ENCODE measurements around the gene KIAA1217. TPM values are rescaled to one million over a fixed set of nuclear protein-coding genes. Genes with fewer than 3 reads are reported as not detected.
"Not testable (repeated sequence)": the region's sequence is repeated elsewhere in the genome, so short reads cannot be mapped to it uniquely, and the experiment has no call there.

Gene KIAA1217
- total RNA-seq, 1 donor from 2014 or later = 13.2 TPM

DNA sequence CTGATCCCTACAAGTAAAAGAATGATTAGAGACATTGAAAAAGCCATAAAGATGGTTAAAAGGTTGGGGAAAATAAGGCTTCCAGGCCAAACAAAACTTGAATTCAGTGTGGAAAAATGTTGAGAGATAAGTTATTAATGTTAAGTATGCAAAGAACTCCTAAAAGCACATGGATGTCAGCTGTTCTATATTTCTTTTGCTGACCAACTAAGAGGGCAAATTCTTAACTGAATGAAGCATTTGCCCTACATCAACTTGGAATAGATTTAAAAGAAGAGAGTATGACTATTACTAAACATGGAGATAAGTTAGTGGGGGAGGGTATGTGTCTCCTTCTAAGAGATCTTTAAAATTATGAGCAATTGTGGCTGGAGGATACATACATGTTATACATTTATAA lies 124.8 kb downstream of the KIAA1217 start:
- no peak for DNase-seq (ENCODE audit: low read depth)

GRCh38 chr10:24334279-24334939 lies 125.5 kb downstream of the KIAA1217 start:
- no peak for DNase-seq (ENCODE audit: low read depth)

DNA sequence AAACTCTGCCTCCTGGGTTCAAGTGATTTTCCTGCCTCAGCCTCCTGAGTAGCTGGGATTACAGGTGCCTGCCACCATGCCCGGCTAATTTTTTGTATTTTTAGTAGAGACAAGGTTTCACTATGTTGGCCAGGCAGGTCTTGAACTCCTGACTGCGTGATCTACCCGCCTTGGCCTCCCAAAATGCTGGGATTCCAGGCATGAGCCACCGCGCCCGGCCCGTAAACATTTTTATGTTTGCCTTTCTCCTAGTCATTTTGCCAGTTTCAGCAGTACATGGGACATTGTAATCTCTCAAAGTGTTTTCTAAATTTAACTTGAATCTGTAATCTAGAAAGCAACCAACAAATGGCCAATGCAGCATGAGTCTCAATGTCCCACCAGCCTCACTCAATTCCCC lies 128.8 kb downstream of the KIAA1217 start:
- DNase-seq (ENCODE audit: low read depth) = not testable (repeated sequence)

DNA sequence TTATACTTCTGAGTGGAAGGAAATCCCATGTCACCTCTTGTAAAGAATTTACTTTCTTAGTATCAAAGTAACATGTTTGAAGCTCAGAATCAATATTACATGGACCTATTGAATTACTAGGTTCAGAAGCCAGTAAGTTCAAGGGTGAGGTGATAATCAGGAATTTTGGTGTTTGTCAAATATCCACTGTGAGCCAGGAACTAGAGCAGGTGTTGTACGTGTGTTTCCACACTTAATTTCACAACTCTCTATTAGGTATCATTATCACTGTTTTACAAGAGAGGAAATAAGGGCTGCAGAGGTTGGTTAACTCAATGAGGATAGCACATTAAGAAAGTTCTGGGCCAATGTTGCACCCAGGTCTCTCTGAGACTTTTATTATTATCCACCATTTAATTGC lies 130.4 kb downstream of the KIAA1217 start:
- DNase-seq (ENCODE audit: low read depth) = no peak

DNA sequence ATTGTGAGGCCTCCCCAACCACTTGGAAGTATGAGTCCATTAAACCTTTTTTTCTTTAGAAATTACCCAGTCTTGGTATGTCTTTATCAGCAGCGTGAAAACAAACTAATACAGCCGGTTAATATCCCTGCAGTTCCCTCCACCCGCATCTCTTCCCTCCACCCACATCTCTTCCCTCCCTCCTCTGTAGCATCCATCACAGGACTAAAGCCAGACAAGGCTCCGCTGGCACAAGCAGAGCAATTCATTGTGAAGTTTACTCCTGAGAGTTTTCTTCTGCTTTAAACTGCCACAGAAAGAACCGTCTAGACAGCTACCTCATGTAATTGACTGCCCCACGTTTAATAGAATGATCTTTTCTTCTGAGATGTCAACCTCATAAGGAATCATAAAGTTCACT lies 131.5 kb downstream of the KIAA1217 start:
- no peak for DNase-seq (ENCODE audit: low read depth)

GRCh38 chr10:24340883-24341282 lies 131.9 kb downstream of the KIAA1217 start:
- no peak for DNase-seq (ENCODE audit: low read depth)

GRCh38 chr10:24341371-24341770 lies 132.4 kb downstream of the KIAA1217 start:
- no peak for DNase-seq (ENCODE audit: low read depth)

GRCh38 chr10:24341897-24342296 lies 133.0 kb downstream of the KIAA1217 start:
- no peak for DNase-seq (ENCODE audit: low read depth)

GRCh38 chr10:24343686-24344085 lies 134.7 kb downstream of the KIAA1217 start:
- DNase-seq (ENCODE audit: low read depth) = peak; percentile 5

DNA sequence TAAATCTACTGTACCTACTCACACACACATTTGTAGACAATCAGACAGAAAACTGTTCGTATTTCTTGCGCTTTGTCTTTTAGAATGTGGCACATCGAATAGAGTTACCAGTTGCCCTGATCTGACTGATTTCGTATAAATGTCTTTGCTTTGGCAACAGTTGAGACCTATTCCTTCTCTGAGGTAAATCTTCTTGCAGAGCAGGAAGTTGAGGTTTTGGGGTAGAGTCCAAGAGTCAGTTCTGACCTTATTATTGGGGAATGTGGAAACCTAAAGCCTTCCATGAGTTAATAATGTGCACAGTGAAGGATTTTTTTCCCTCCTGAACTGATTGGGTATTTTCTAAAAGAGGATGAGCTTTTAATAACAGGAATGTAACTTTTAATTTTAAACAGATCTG lies 135.3 kb downstream of the KIAA1217 start:
- peak; percentile 68 for DNase-seq (ENCODE audit: low read depth)

DNA sequence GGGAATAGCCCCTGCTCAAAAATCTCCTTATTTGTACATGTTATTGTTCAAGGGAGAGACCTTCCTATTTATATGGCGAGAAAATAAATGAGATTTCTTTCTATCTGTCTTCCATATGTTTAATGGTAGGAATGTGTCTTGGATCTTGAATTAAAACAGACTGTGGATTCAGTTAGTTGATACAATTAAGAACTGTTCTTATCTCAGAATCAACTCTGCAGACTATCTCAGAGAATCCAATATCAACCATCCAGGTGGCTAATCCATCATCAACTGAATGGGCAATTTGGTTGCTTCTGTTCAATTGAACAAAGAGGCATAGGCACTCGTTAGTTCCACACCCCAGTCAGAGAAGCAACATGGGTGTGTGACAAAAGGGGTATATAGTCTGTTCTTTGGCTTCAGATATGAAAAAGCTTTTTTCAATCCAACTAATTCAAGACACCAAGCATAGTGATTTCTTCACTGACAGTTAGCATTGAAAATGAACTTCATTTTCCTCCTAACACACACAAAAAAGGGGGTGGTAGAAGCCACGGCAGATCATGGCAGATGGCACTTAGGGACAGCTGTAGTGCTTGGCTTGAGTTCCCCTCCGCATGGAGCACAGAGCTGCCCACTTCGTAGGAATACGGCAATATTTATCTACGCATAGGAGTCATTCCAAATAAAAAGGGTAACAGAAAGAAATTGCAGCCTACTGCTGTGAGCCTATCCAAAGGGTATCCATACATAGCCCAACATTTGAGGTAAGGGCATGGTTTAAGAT lies 135.9 kb downstream of the KIAA1217 start:
- DNase-seq (ENCODE audit: low read depth) = peak; percentile 8

DNA sequence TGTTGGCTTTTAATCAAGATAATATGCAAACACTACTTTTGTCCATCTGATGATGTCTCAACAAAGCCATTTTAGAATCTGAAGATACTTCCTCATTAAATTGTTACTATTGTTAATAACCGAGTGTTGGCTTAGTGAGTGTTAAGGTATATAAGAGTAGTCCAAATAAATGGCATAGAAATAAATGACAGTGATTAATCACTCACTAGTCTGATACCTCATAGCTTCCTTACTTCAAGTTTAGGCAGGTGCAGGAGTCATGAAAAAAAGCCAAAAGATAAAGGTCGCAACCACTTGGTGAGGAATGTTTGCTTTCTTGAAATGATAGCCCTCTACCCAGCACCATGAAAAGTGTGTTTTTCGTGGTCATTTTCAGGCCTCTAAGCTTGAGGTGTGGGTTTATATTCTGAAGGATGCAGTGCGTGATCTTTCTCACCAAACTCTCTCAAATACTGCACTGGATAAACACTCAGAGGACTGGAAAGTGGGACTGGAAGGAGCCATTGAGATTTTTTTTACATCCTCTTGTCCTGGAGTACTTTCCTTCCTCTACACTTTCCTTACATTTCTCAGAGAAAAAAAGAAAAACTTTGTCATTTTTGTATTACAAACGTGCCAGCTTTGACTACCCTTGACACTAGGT lies 138.1 kb downstream of the KIAA1217 start:
- DNase-seq (ENCODE audit: low read depth) = no peak

- no peak for DNase-seq (ENCODE audit: low read depth)
Measured at GRCh38 chr10:24349379-24350001, 140.6 kb downstream of the KIAA1217 start.

DNA sequence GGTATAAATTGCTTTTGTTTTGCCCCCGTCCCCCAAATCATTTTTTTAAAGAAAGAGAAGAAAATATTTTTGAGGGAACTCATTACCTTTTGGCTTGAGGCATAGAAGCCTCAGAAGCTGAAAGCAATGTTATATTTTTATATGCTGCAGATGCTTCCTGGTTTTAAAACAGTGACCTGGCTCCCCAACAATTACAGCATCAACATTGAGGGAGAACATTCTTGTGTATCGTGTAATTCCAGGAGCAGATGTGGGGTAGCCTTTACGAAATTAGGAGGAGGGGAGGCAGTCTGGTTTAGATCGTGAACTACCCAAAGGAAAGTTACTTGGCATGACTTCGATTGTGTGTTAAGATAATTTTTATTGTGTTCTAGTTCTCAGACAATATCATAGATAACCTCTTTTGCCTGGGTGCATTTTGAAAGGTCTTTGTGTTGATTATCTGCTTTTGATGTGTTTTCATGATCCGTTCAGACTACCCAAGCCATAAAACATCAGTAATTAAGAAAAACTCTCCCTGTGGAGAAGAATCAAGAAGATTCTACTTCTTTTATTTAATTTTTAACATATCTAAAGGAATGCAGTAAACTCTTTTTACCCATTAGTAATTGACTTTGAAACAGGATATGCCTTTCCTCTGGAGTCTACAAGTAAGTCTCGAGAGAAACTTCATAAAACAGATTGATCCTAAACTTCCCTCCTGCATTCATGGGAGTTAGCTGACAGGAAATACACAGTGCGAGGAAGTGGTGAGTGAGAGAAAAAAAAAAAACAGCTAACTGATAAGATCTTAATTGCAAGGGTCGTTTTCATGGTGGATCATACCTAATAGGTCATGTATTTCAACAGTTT lies 141.4 kb downstream of the KIAA1217 start:
- no peak for DNase-seq (ENCODE audit: low read depth)

GRCh38 chr10:24350922-24351225 lies 141.9 kb downstream of the KIAA1217 start:
- DNase-seq (ENCODE audit: low read depth) = not testable (repeated sequence)

DNA sequence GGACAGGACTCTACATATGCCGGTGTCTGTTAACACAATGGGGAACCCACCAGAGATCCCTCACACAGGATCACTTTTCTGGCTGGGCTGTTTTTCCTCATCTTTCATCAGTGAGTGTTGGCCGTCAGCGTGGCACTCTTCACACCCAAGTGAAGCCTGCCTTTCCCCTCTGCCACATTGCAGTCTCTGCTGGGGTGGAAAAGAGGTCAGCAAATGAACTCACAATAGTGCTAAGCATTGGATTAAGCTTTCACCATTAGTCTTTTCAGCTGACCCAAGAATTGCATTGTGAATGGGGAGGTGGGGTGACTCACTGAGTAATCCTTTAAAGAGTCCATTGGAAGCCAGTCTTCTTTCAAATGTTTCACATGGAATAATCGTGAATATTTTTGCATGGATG lies 143.0 kb downstream of the KIAA1217 start:
- no peak for DNase-seq (ENCODE audit: low read depth)

DNA sequence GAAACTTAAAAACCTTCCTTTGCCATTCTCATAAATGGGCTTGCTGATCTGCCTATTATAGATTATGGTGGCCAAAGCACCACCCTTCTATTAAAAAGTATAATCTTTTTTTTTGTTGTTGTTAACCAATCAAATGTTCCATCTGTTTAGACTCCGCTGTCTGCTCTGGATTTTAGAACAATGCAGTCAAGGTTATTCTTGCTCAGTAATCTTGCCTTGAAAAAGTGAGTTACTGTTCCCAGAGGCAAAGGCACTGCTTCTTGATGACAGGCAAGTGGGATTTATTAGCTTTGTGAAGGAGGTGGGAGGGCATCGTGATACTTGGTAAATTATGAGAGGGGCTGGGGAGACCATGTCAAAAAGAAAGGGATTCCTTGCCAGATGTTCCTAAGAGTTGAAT lies 143.5 kb downstream of the KIAA1217 start:
- no peak for DNase-seq (ENCODE audit: low read depth)

DNA sequence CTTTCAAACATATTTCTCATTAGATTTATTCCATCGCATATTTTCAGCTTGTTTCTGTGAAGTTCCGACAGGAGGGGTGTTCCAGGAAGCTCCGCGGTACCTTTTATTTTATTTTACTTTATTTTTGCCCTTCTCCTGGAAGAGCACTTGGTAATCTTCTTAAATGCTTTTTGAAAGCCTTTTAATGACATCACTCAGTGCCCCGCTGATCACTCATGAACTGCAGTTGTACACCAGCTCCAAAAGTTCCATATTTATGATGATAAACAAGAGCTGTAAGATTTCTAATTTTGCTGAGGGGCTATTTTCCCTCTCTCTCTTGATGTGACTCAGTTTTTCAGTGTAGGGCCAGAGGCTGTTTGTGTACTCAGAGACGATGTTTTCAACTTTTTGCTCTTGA lies 144.4 kb downstream of the KIAA1217 start:
- no peak for DNase-seq (ENCODE audit: low read depth)

DNA sequence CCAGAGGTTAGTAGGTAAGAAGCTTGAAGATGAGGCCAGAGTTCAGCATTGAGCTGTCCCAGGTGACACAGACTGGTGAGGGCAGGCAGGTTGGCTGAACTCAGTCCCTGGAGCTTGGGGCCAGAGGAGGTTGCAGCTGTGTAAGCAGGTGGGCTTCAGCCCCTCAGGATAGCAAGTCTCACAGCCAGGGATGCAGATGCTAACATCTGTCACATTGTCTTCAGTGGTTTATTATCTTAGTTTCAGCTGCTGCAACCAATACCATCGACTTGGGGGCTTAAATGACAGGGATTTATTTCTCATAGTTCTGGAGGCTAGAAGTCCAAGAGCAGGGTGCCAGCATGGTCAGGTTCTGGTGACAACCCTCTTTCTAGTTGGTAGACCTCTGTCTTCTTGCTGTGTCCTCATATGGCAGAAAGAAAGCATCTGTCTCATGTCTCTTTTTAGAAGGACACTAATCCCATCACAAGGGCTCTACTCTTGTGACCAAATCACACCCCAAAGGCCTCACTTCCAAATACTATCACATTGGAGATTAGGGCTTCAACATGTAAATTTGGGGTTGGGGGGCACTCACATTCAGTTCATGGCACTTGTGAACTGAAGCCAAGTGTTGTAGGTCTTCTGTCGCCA lies 146.2 kb downstream of the KIAA1217 start:
- DNase-seq (ENCODE audit: low read depth) = no peak

- DNase-seq (ENCODE audit: low read depth) = no peak
Measured at GRCh38 chr10:24357344-24358004, 148.5 kb downstream of the KIAA1217 start.

Data from myocyte (in vitro differentiated cells).